NCI-H2107 (cell line): ENCODE measurements around the gene RALGAPB.
A peak's percentile ranks its signal among the peaks of the same experiment; 100 is the strongest.

Source experiments
- DNase-seq: peaks from one replicate; lab custom pipeline; 2025; lab: John Stamatoyannopoulos, UW

Gene RALGAPB

DNA sequence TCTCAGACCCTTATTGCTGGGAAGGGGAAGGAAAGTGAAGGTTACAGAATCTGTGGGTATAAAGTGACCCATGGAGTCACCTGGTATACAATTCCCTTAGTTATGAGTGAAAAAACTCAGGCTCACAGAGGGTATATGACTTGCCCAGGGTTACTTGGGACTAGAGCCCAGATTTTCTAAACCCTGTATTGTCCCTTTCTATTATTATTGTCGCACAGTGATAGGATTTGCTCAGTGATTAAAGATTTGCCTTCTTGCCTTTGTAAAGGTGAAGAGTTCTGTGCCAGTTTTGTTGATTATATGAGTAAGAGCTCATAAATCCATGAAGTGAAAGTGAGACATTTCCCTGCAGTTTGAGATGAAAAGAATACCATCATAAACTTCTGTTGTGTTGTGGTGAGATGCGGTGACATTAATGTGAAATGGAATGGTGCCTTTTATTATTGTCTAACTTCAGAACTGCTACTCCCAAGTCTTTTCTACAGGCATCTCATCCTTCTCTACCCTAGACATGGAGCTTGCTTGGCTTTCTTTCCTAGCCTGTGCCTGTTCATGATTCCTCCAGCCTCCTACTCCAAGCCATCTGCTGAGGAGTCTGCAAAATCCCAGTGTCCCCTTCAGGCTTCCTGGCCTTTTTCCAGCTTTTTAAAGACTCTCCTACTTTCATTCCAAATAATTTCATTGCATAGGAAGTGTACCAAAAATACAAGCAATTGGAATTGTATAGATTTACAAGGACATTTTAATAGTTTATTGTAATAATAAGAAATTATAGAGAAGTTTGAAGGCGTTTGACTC lies 74.8 kb downstream of the RALGAPB start:
- DNase-seq = no peak

DNA sequence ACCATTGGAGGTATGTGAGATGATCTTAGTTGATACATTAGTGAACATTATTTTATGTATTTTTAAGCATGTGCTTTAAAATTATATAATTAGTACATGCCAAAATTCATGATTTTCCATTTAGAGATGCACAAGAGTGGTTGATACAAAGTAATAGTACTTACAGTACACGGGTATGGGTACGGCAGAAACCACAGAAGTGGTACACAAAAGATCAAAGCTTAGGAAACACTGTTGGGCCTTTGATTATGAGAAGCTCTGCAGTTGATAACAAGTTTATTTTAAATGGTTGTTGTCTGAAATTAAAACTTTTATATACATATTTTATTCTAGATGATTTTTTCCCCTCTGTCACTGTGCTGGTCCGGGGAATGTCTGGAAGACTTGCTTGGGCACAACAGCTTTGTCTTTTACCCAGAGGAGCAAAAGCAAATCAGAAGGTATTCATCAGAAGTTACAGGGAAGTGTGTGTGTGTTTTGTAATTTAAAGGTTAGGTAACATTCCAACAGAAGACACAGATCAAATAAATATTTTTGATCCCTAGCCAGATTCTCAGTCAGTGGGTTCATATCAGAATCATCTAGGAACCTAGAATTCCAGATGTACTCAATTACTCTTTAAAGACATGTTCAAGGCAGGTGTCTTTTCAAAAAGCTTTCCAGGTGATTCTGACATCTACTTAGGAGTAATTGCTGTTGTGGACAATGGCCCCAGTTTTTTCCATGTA lies 75.9 kb downstream of the RALGAPB start:
- DNase-seq = no peak

DNA sequence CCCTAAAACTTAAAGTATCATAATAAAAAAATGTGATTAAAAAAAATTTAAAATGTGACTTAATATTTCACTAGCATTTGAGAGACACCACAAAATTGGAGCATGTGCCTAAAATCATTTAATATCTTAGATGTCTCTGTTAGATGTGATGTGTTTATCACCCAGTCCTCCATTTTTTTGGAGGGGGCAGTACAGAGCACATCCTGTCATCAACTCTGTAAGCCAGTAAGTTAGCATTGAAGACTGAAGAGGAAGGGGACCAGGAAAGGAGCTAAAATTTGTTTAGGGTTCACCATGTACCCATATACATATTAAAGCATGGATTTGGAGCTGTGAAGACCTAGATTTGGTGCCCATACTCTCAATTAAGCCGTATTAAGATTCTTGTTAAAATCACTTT lies 77.6 kb downstream of the RALGAPB start:
- DNase-seq = no peak

DNA sequence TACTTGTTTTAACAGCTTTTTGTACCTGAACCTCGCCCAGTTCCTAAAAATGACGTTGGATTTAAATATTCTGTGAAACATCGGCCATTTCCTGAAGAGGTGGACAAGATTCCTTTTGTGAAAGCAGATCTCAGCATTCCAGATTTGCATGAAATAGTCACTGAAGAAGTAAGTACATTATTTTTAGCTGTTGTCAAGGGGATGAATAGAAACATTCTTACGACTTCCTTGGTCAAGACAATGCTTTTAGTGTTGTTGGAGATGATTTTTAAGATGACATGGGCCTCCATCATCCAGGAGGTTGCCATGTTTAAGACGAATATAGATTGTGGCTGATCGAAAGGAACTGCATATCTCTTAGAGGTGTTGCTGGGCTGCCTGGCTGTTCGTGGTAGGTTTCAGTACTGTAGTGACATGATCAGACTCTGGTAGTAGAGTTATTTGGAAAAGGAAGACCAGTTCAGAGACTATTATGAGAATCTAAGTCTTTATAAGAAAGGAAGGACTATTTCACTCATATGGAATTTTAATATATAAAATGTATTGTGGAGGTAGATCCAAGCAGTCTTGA lies 78.5 kb downstream of the RALGAPB start:
- no peak for DNase-seq

DNA sequence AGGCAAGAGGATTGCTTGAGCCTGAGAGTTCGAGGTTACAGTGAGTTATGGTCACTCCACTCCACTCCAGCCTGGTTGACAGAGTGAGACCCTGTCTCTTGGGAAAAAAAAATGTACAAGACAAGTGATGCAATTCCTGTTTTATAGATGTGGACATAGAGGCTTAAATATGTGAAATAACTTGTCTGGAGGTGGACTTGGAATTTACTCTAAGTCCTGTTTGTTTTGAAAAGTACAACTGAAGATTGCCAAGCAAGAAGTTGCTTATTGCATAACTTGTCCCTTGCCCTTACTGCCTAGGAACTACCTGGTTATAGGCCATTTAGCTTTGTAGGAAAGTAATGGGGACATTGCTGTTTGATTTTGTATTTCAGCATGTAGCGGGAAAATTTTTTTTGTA lies 82.3 kb downstream of the RALGAPB start:
- DNase-seq = no peak

DNA sequence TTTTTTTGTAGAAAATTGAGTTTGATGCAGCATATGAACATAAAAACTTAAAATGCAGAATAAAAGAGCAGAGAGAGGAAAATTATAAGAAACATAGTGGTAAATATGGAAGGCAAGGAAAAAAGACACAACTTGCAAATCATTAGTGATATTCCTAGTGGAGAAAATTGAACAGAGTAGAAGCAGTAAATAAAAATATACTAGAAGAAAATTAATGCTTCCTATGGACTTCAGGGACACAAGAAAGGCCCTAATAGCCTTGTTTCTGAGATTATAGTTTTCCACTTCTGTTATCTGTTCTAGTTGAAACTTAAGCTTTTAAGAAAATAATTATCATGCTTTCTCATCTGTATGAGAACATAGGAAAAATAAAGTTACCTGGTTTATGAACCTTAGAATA lies 82.8 kb downstream of the RALGAPB start:
- DNase-seq = no peak

DNA sequence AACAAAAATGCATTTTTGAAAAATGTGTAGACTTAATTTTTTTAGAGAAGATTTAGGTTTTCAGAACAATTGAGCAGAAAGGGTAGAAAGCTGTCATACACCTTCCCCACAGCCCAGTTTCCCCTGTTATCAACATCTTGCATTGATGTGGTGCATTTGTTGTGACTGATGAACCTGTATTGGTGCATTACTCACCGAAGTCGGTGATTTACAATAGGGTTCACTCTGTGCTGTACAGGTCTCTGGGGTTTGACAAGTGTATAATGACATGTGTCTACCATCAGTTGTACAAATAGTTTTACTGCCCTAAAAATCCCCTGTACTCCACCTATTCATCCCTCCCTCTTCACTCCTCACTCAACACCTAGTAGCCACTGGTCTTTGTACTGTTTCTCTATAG lies 84.5 kb downstream of the RALGAPB start:
- no peak for DNase-seq

GRCh38 chr20:38558596-38559360 lies 86.1 kb downstream of the RALGAPB start:
- no peak for DNase-seq

DNA sequence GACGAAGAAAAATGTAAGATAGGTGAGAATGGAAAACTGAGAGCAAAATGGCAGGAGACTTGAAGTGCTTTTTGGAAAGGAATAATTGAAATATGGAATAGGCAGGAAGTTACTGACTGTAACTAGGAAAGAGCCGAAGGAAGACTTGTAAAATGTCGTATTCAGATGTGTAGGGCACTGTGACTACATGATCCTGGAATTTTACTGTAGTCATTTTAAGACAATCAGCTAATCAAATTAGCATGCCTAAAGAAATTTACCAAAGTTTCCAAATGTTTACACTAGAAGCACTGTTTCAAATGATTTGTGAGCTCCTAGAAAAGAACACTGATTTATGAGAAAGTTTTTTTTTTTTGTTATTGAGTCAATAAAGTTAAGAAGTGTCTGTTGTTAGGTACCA lies 87.1 kb downstream of the RALGAPB start:
- DNase-seq = no peak

GRCh38 chr20:38563802-38564431 lies 91.3 kb downstream of the RALGAPB start:
- DNase-seq = no peak

GRCh38 chr20:38564680-38565079 lies 92.0 kb downstream of the RALGAPB start:
- no peak for DNase-seq

DNA sequence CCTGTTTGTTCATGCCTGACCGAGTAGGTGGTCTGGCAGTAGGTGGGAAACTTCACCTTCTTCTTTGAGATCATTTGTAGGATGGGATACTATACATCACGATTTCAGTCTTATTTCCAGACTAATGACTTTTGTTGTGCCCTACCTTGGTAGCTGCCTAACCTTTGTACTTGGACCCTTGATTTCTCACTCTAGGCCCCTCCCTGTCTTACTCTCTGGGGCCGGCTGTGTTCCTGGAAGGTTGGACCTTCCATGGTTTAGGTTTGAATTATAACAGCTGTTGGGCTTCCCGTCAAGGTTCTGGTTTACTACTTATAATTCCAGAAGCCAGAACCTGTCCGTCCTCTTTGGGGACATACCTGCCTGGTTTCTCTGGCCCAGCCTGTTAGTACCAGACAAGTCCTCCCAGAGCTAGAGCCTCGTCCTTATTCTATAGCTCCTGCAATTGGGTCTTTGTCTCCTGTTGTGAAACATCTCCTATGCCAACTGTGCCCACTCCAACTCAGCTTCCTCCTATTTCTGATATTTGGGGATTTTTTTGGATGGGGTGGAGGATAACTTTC lies 93.5 kb downstream of the RALGAPB start:
- no peak for DNase-seq

- DNase-seq = no peak
These were observed 97.3 kb downstream of the RALGAPB start for GRCh38 chr20:38569747-38570525.

- DNase-seq = no peak
These were observed 100.8 kb downstream of the RALGAPB start for GRCh38 chr20:38573413-38573812.

DNA sequence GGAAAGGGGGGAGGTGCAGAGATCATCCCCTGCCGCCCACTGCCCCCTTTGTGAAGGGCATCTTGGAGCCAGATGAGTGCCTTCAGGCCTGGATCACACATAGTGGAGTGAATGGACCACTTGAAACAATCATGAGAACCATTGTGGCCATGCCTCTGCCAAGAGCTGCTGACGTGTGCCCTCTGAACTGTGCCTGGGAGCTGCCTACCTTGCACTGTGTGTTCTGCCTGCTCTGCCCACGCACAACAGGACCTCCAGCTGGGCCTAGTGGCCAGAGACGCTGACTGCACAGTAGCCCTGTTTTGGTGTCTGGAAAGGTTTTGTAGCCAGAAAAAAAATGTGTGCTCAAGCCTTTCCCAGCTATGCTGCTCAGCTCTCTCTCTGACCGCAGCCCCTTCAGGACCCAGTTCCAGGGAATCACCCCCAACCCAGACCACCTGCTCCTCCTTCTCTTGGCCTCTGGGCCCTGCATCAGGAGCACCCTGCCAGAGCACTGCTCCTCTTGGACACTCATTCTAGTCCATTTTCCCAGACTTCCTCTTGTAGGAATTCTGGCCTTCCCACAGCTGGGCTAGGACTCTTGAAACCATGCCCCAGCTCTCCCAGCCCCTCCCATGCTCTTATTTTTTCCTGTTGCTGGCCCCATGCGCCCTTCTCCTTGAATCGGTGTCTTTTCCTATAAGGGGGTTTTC lies 106.7 kb downstream of the RALGAPB start:
- no peak for DNase-seq

DNA sequence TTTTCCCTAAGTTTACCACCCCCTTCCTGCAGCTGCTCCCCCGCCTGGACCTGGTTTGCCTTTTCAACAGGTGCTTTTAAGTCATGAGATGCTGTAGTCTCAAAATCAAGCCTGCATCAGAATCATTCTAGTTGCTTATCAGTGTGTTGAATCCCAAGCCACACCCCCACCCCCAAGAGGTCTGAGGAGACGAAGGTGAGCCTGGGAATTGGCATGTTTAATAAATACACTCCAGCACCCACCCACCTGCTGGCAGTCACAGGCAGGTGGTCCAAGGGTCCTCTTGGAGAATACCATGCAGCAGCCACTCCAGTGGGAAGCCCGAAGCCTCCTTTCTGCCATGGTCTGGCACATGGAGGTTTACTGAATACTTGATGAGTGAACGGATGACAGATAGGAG lies 107.3 kb downstream of the RALGAPB start:
- DNase-seq = no peak

- DNase-seq = peak; percentile 15
These were observed 108.4 kb downstream of the RALGAPB start, which contains the start of gene ADIG for GRCh38 chr20:38581013-38581412. Gene ADIG, plus strand, starts transcription at chr20:38581197. Its CDS starts 54 bp downstream, at chr20:38581251.

- DNase-seq = no peak
These were observed 109.3 kb downstream of the RALGAPB start for GRCh38 chr20:38581830-38582358.

DNA sequence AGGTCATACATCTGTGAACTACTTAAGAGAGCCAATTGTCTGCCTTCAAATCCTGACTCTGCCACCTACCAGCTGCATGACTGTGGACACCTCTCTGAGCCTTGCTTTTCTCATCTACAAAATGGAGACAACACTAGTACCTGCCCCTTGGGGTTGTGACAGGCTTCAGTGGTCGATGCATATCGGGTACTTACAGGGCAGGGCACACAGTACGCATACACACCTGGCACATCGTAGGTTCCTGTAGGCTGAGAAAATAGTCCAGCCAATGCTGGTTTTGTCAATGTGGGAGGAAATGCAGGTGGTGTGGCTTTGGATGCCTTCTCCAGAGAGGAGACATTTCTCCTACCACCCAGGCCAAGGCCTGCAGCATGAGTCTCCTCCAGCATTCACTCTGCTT lies 110.7 kb downstream of the RALGAPB start:
- no peak for DNase-seq
